HEK293 (cell line): ENCODE results near the gene MARCHF9.

Source experiments
- CTCF ChIA-PET: fragments of 350-600 bp; formaldehyde crosslinking; extraction: SDS; loops from one replicate; lab custom pipeline; 2021; ENCODE audit warnings: antibody characterized with exemption; lab: Yijun Ruan, JAX
- POLR2A ChIA-PET: fragments of 300-600 bp; formaldehyde crosslinking; extraction: SDS; loops from one replicate; lab custom pipeline; 2020; ENCODE audit warnings: antibody characterized with exemption, inconsistent platforms; lab: Yijun Ruan, JAX
- H3K27ac ChIP-seq: fragments of 200-500 bp; sonication (Bioruptor generic); 2 replicates; pipeline ENCODE4 v1.5.1; 2014; ENCODE audit warnings: low read depth, low read length, control low read depth, inconsistent platforms; ENCODE audit errors: extremely low read depth
- H3K36me3 ChIP-seq, 2 experiments: fragments of 200-500 bp in 1 of 2; sonication (Bioruptor generic) in 1 of 2; 1 replicate in 1 of 2; 2 replicates in 1 of 2; pipeline ENCODE4 v1.5.1; 2014 to 2017; ENCODE audit warnings: inconsistent platforms in 2 of 2, low read length in 2 of 2; ENCODE audit not compliant: control insufficient read depth in 2 of 2, insufficient read depth in 1 of 2
- H3K4me1 ChIP-seq: fragments of 200-500 bp; sonication (Bioruptor generic); 2 replicates; pipeline ENCODE4 v1.5.1; 2014; ENCODE audit warnings: mild to moderate bottlenecking, low read length, inconsistent platforms; ENCODE audit not compliant: control insufficient read depth, insufficient read depth
- H3K4me3 ChIP-seq: 2 replicates; pipeline ENCODE4 v1.5.1; 2011; ENCODE audit warnings: low read depth, mild to moderate bottlenecking, control low read depth, low read length, moderate library complexity
- H3K9me3 ChIP-seq: fragments of 200-500 bp; sonication (Bioruptor generic); 2 replicates; pipeline ENCODE4 v1.5.1; 2014; ENCODE audit warnings: low read depth, low read length, inconsistent platforms; ENCODE audit not compliant: control insufficient read depth, insufficient read depth
- GLIS1 ChIP-seq: fragments of 450-650 bp; formaldehyde crosslinking; IDR thresholded peaks from 2 replicates; pipeline ENCODE4 v1.5.1; 2016; ENCODE audit warnings: missing biosample characterization, missing genetic modification characterization
- HOXC10 ChIP-seq: sonication (generic); formaldehyde crosslinking; IDR thresholded peaks from 2 replicates; pipeline ENCODE4 v1.8.1; 2023; ENCODE audit warnings: mild to moderate bottlenecking, missing genetic modification reagents
- IKZF3 ChIP-seq: fragments of 450-650 bp; IDR thresholded peaks from 2 replicates; pipeline ENCODE4 v1.5.0; 2018; ENCODE audit warnings: missing biosample characterization, mild to moderate bottlenecking, missing genetic modification characterization, moderate library complexity
- INSM2 ChIP-seq: fragments of 450-650 bp; formaldehyde crosslinking; IDR thresholded peaks from 2 replicates; pipeline ENCODE4 v1.5.1; 2016; ENCODE audit warnings: missing biosample characterization, missing genetic modification characterization
- KLF16 ChIP-seq: fragments of 450-650 bp; formaldehyde crosslinking; IDR thresholded peaks from 2 replicates; pipeline ENCODE4 v1.5.1; 2017; ENCODE audit warnings: missing biosample characterization, missing genetic modification characterization
- OVOL3 ChIP-seq: fragments of 450-650 bp; formaldehyde crosslinking; IDR thresholded peaks from 2 replicates; pipeline ENCODE4 v1.5.1; 2016; ENCODE audit warnings: missing biosample characterization, missing genetic modification characterization
- SCRT2 ChIP-seq: fragments of 450-650 bp; formaldehyde crosslinking; IDR thresholded peaks from 2 replicates; pipeline ENCODE4 v1.5.1; 2016; ENCODE audit warnings: missing biosample characterization, missing genetic modification characterization
- ZBTB10 ChIP-seq: fragments of 450-650 bp; formaldehyde crosslinking; IDR thresholded peaks from 2 replicates; pipeline ENCODE4 v1.5.1; 2016; ENCODE audit warnings: missing biosample characterization, missing genetic modification characterization
- ZBTB20 ChIP-seq: fragments of 450-650 bp; formaldehyde crosslinking; IDR thresholded peaks from 2 replicates; pipeline ENCODE4 v1.5.1; 2016; ENCODE audit warnings: missing biosample characterization, missing genetic modification characterization
- ZNF335 ChIP-seq: fragments of 450-650 bp; formaldehyde crosslinking; conservative IDR thresholded peaks from 2 replicates; pipeline ENCODE4 v1.5.1; 2016; ENCODE audit warnings: missing biosample characterization, missing genetic modification characterization
- ZNF366 ChIP-seq: fragments of 450-650 bp; formaldehyde crosslinking; conservative IDR thresholded peaks from 2 replicates; pipeline ENCODE4 v1.5.1; 2016; ENCODE audit warnings: missing biosample characterization, missing genetic modification characterization
- ZNF37A ChIP-seq: fragments of 450-650 bp; IDR thresholded peaks from 2 replicates; pipeline ENCODE4 v1.5.1; 2018; ENCODE audit warnings: missing biosample characterization, missing genetic modification characterization
- ZNF449 ChIP-seq: fragments of 450-650 bp; formaldehyde crosslinking; IDR thresholded peaks from 2 replicates; pipeline ENCODE4 v1.5.1; 2017; ENCODE audit warnings: missing biosample characterization, mild to moderate bottlenecking, missing genetic modification characterization, moderate library complexity
- ZNF473 ChIP-seq: fragments of 450-650 bp; formaldehyde crosslinking; IDR thresholded peaks from 2 replicates; pipeline ENCODE4 v1.5.1; 2017; ENCODE audit warnings: missing biosample characterization, missing genetic modification characterization
- ZNF501 ChIP-seq: fragments of 450-650 bp; formaldehyde crosslinking; IDR thresholded peaks from 2 replicates; pipeline ENCODE4 v1.5.1; 2016; ENCODE audit warnings: missing biosample characterization, missing genetic modification characterization
- ZNF513 ChIP-seq: fragments of 450-650 bp; IDR thresholded peaks from 2 replicates; pipeline ENCODE4 v1.5.1; 2018; ENCODE audit warnings: missing biosample characterization, missing genetic modification characterization
- ZNF580 ChIP-seq: fragments of 450-650 bp; formaldehyde crosslinking; IDR thresholded peaks from 2 replicates; pipeline ENCODE4 v1.5.1; 2016; ENCODE audit warnings: missing biosample characterization, missing genetic modification characterization
- ZNF600 ChIP-seq: fragments of 450-650 bp; formaldehyde crosslinking; IDR thresholded peaks from 2 replicates; pipeline ENCODE4 v1.5.1; 2016; ENCODE audit warnings: missing biosample characterization, missing genetic modification characterization
- ZNF76 ChIP-seq: fragments of 450-650 bp; formaldehyde crosslinking; IDR thresholded peaks from 2 replicates; pipeline ENCODE4; 2016; ENCODE audit warnings: low read depth, missing biosample characterization, missing genetic modification characterization, borderline replicate concordance
- ZNF768 ChIP-seq: fragments of 450-650 bp; formaldehyde crosslinking; IDR thresholded peaks from 2 replicates; pipeline ENCODE4 v1.5.1; 2018; ENCODE audit warnings: missing biosample characterization, mild to moderate bottlenecking, missing genetic modification characterization
- ZNF791 ChIP-seq: fragments of 450-650 bp; formaldehyde crosslinking; IDR thresholded peaks from 2 replicates; pipeline ENCODE4 v1.5.1; 2016; ENCODE audit warnings: missing biosample characterization, missing genetic modification characterization
- ZSCAN30 ChIP-seq: fragments of 450-650 bp; IDR thresholded peaks from 2 replicates; pipeline ENCODE4 v1.5.1; 2018; ENCODE audit warnings: missing biosample characterization, mild to moderate bottlenecking, missing genetic modification characterization, moderate library complexity

MARCHF9 gene

GRCh38 chr12:57744777-57745484 lies 10.0 kb upstream of the MARCHF9 start, which contains the start of gene TSPAN31 (continued):
- TF ChIP-seq ZBTB10 (tag by site-specific recombination) (peak; percentile 97), ZNF501 (tag by site-specific recombination) (peak; percentile 22; the same call in 1 of the 2 replicates), KLF16 (tag by site-specific recombination) (peak; percentile 77; the same call in 1 of the 2 replicates), ZNF513 (tag by site-specific recombination) (0 out of 2 replicates have a peak, but pooled peaks have one; percentile 14), ZNF335 (tag by site-specific recombination) (peak; percentile 84), INSM2 (no peak), ZNF473 (tag by site-specific recombination) (no peak), HOXC10 (CRISPR knock-in tag) (no peak)

- ChIA-PET POLR2A (interaction anchor here (0.6 to 2.4 kb wide), 11 partner anchors 9 to 222 kb away, joined by 3 to 15 read pairs (median 6); partner anchors contain the start of genes CYP27B1, EEF1AKMT3, METTL1 and TSFM), CTCF (interaction anchor here (1.6 to 2.7 kb wide), 2 partner anchors 14 to 19 kb away, joined by 7 to 22 read pairs; no protein-coding TSS in a partner anchor)
- H3K4me3 ChIP-seq = peak overlapping the region; percentile 69
These were observed 9.4 kb upstream of the MARCHF9 start for GRCh38 chr12:57745485-57745881.

More at GRCh38 chr12:57745485-57745881, 9.4 kb upstream of the MARCHF9 start:
- Histone ChIP-seq H3K4me1 (0 out of 2 replicates have a peak, but pooled peaks cover 2% of the 10 kb centered on the region), H3K36me3 (peaks cover 17 to 46% of the 10 kb centered on the region in 2 experiments), H3K9me3 (no peaks in the 10 kb centered on the region), H3K27ac (peak overlapping the region; percentile 80)
- TF ChIP-seq GLIS1 (tag by site-specific recombination) (no peak), ZNF600 (tag by site-specific recombination) (peak; percentile 60), ZNF449 (tag by site-specific recombination) (no peak), ZSCAN30 (peak; percentile 11; the same call in 1 of the 2 replicates), ZNF37A (tag by site-specific recombination) (no peak), SCRT2 (tag by site-specific recombination) (peak; percentile 32; the same call in 1 of the 2 replicates), ZNF366 (tag by site-specific recombination) (peak; percentile 86), ZNF768 (tag by site-specific recombination) (no peak), ZNF791 (no peak), ZBTB20 (tag by site-specific recombination) (peak; percentile 30), ZNF501 (tag by site-specific recombination) (0 out of 2 replicates have a peak, but pooled peaks have one; percentile 15), ZBTB10 (tag by site-specific recombination) (no peak), ZNF76 (0 out of 2 replicates have a peak, but pooled peaks have one; percentile 0), IKZF3 (peak; percentile 64; the same call in 1 of the 2 replicates), ZNF580 (tag by site-specific recombination) (0 out of 2 replicates have a peak, but pooled peaks have one; percentile 5), OVOL3 (no peak)
